GM10248 (cell line): ENCODE measurements around the gene HAND1.

ENCODE experiments used
- CTCF ChIA-PET: fragments of 300-600 bp; sonication (Branson Sonifier 250); formaldehyde crosslinking; extraction: SDS; loops from one replicate; lab custom pipeline; 2021; ENCODE audit warnings: antibody characterized with exemption; lab: Yijun Ruan, JAX
- POLR2A ChIA-PET: fragments of 350-650 bp; sonication (Branson Sonifier 250); formaldehyde crosslinking; extraction: SDS; loops from one replicate; lab custom pipeline; 2020; ENCODE audit warnings: antibody characterized with exemption; lab: Yijun Ruan, JAX
- DNase-seq: peaks from one replicate; pipeline ENCODE4 v3.0.0; 2012; ENCODE audit errors: extremely low spot score
- TF ChIP-seq, protein P1 (sequence below): IDR thresholded peaks from 2 replicates; pipeline ENCODE4 v1.5.1; 2012; ENCODE audit warnings: mild to moderate bottlenecking, low read depth; ENCODE audit errors: extremely low read depth, missing control alignments, control extremely low read depth

The HAND1 gene

DNA sequence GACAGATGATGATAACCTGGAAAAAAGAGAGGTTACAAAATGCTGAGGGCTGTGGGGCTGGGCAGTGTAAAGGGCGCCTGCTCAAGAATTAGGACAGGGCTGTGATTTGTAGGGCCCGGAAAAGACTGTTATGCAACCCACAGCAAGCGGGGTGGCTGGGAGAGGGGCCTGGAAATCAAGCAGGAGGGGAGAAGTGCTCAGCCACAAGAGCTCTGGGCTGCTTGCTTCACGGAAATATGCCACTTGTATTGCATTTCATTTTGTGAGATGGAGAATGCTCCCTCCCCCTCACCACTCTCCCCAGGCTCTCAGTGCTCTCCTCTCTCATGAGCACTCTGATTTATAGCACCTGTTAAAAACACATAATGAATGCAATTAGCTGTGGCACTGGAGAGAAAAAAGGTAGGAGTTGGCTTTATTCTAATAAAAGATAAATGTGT is 8.4 kb upstream of the HAND1 start:
- ChIA-PET POLR2A (no interaction called here), CTCF (interaction anchor here (0.7 to 2.4 kb wide), 8 partner anchors 10 to 65 kb away, joined by 3 to 10 read pairs (median 3); no protein-coding TSS in a partner anchor)
- TF ChIP-seq, protein P1, sequence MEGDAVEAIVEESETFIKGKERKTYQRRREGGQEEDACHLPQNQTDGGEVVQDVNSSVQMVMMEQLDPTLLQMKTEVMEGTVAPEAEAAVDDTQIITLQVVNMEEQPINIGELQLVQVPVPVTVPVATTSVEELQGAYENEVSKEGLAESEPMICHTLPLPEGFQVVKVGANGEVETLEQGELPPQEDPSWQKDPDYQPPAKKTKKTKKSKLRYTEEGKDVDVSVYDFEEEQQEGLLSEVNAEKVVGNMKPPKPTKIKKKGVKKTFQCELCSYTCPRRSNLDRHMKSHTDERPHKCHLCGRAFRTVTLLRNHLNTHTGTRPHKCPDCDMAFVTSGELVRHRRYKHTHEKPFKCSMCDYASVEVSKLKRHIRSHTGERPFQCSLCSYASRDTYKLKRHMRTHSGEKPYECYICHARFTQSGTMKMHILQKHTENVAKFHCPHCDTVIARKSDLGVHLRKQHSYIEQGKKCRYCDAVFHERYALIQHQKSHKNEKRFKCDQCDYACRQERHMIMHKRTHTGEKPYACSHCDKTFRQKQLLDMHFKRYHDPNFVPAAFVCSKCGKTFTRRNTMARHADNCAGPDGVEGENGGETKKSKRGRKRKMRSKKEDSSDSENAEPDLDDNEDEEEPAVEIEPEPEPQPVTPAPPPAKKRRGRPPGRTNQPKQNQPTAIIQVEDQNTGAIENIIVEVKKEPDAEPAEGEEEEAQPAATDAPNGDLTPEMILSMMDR: no peak
- no peak for DNase-seq

DNA sequence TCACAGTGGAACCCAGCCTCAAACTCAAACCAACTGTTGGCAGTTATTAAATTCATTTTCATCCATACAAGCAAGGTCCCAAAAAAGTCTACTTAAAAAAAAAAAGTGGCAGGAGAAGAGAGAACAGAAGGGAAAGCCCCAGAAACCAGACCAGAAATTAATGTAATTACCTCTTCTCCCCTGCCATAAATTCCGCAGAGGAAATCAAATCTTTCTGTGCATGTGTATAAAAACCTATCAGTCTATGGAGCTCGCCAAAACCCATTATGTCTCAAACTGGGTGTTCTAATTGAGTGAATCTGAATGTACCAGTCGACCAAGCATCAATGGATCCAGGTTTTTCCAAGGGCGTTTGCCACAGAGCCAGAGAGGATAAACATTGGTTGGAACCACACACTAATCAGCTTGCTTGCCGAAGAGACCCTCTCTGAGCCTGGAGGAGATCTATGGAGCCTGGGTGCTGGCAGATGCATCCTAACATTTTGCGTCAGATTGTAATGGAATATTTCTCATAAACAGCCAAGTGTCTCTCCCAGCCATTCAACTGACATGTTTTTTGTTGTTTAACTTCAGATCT is 7.9 kb upstream of the HAND1 start:
- TF ChIP-seq, protein P1: no peak
- POLR2A ChIA-PET: no interaction called here
- DNase-seq: no peak
- CTCF ChIA-PET: interaction anchor here (1.2 to 2.4 kb wide), 3 partner anchors 11 to 34 kb away, joined by 3 to 10 read pairs (median 7); no protein-coding TSS in a partner anchor

GRCh38 chr5:154485096-154485491 is 7.1 kb upstream of the HAND1 start:
- CTCF ChIA-PET: interaction anchor here (2.0 to 4.3 kb wide), 2 partner anchors 18 kb away, joined by 9 to 36 read pairs; no protein-coding TSS in a partner anchor

GRCh38 chr5:154484393-154485095 is 6.5 kb upstream of the HAND1 start:
- no peak for DNase-seq
- TF ChIP-seq, protein P1: no peak
- POLR2A ChIA-PET: no interaction called here
- CTCF ChIA-PET: interaction anchor here (0.9 to 4.3 kb wide), 4 partner anchors 11 to 126 kb away, joined by 3 to 36 read pairs (median 6); no protein-coding TSS in a partner anchor

More at GRCh38 chr5:154485096-154485491, 7.1 kb upstream of the HAND1 start:
- POLR2A ChIA-PET: no interaction called here
- TF ChIP-seq, protein P1: no peak
- no peak for DNase-seq

GRCh38 chr5:154483654-154484392 is 5.8 kb upstream of the HAND1 start:
- CTCF ChIA-PET: interaction anchor here (0.9 to 4.3 kb wide), 4 partner anchors 12 to 127 kb away, joined by 3 to 36 read pairs (median 6); no protein-coding TSS in a partner anchor
- no peak for DNase-seq

More at GRCh38 chr5:154483654-154484392, 5.8 kb upstream of the HAND1 start:
- POLR2A ChIA-PET: no interaction called here
- TF ChIP-seq, protein P1: no peak
